OCI-LY3 (cell line): Measurements from ENCODE around the gene ITGA11.

ENCODE experiments used
- H2AFZ ChIP-seq: fragments of 200-600, 300-600 bp; shearing (Covaris generic); 2 replicates; pipeline ENCODE4 v1.6.0; 2014; ENCODE audit warnings: antibody characterized with exemption, low read depth, low read length
- H3K27ac ChIP-seq: fragments of 200-600, 300-600 bp; sonication (generic); 2 replicates; pipeline ENCODE4 v1.5.1; 2014; ENCODE audit warnings: mild to moderate bottlenecking, low read length, moderate library complexity, mixed read lengths
- H3K27me3 ChIP-seq: fragments of 200-600, 300-600 bp; sonication (generic); 2 replicates; pipeline ENCODE4 v1.6.1; 2014; ENCODE audit warnings: low read depth, low read length, mixed read lengths
- H3K36me3 ChIP-seq: fragments of 200-600, 300-600 bp; sonication (generic); replicated peaks from 2 replicates; pipeline ENCODE3; 2014; ENCODE audit warnings: low read depth, low read length, mixed read lengths
- H3K4me1 ChIP-seq: fragments of 300-600, 200-600 bp; sonication (generic); 2 replicates; pipeline ENCODE4 v1.6.1; 2014; ENCODE audit warnings: low read length, mixed read lengths
- H3K4me2 ChIP-seq: fragments of 200-600, 300-600 bp; sonication (generic); 2 replicates; pipeline ENCODE4 v1.6.1; 2014; ENCODE audit warnings: low read length, mixed read lengths
- H3K4me3 ChIP-seq: fragments of 300-600, 200-600 bp; sonication (generic); 2 replicates; pipeline ENCODE4 v1.5.1; 2014; ENCODE audit warnings: antibody characterized with exemption, mild to moderate bottlenecking, low read length, moderate library complexity
- H3K79me2 ChIP-seq: fragments of 300-600, 200-600 bp; shearing (Covaris generic); 2 replicates; pipeline ENCODE4 v1.6.1; 2014; ENCODE audit warnings: mild to moderate bottlenecking, low read length, mixed read lengths
- H3K9ac ChIP-seq: fragments of 300-600, 200-600 bp; shearing (Covaris generic); 2 replicates; pipeline ENCODE4 v1.6.0; 2014; ENCODE audit warnings: mild to moderate bottlenecking, low read length, moderate library complexity
- H3K9me3 ChIP-seq: fragments of 200-600, 300-600 bp; shearing (Covaris generic); 2 replicates; pipeline ENCODE4 v1.6.1; 2014; ENCODE audit warnings: low read length, mixed read lengths; ENCODE audit not compliant: insufficient read depth
- H4K20me1 ChIP-seq: fragments of 200-600, 300-600 bp; sonication (generic); 2 replicates; pipeline ENCODE4 v1.6.1; 2016; ENCODE audit warnings: low read length, mixed read lengths; ENCODE audit not compliant: insufficient read depth
- CTCF ChIP-seq: fragments of 200-600, 300-600 bp; sonication (generic); IDR thresholded peaks from 2 replicates; pipeline ENCODE4 v1.5.1; 2014; ENCODE audit warnings: antibody characterized with exemption, low read length, low read depth
- EZH2phosphoT487 ChIP-seq: fragments of 200-600 bp; shearing (Covaris generic); IDR thresholded peaks from 2 replicates; pipeline ENCODE4 v1.6.1; 2018; ENCODE audit warnings: antibody characterized with exemption, mixed run types, low read depth

The ITGA11 gene

GRCh38 chr15:68432441-68433064 lies 590 bp upstream of the ITGA11 start:
- no peak overlapping the region for H3K27ac ChIP-seq
- TF ChIP-seq CTCF (no peak), EZH2phosphoT487 (no peak)
- peaks cover 33% of the 10 kb centered on the region for H3K27me3 ChIP-seq
- no peak overlapping the region for H3K4me3 ChIP-seq
- no peak overlapping the region for H3K9ac ChIP-seq
- H3K36me3 ChIP-seq, result no peaks in the 10 kb centered on the region
- H3K9me3 ChIP-seq, result no peaks in the 10 kb centered on the region
- H3K4me1 ChIP-seq, result peaks cover 2% of the 10 kb centered on the region
- no peaks in the 10 kb centered on the region for H3K79me2 ChIP-seq
- H3K4me2 ChIP-seq, result no peak overlapping the region
- H2AFZ ChIP-seq, result no peak overlapping the region
- H4K20me1 ChIP-seq, result no peaks in the 10 kb centered on the region

- H3K9ac ChIP-seq, result no peak overlapping the region
- no peaks in the 10 kb centered on the region for H4K20me1 ChIP-seq
- no peaks in the 10 kb centered on the region for H3K36me3 ChIP-seq
- H3K4me2 ChIP-seq, result no peak overlapping the region
- no peak overlapping the region for H2AFZ ChIP-seq
- peaks cover 9% of the 10 kb centered on the region for H3K4me1 ChIP-seq
- no peak overlapping the region for H3K27ac ChIP-seq
- H3K9me3 ChIP-seq, result no peaks in the 10 kb centered on the region
- TF ChIP-seq CTCF, result no peak
- TF ChIP-seq EZH2phosphoT487, result no peak
- H3K79me2 ChIP-seq, result no peaks in the 10 kb centered on the region
- peaks cover 25% of the 10 kb centered on the region for H3K27me3 ChIP-seq
- H3K4me3 ChIP-seq, result no peak overlapping the region
Observed at GRCh38 chr15:68431037-68431791, 749 bp downstream of the ITGA11 start.

GRCh38 chr15:68430471-68431036 lies 1.4 kb downstream of the ITGA11 start:
- Histone ChIP-seq H3K4me1 (peaks cover 9% of the 10 kb centered on the region), H2AFZ (no peak overlapping the region), H4K20me1 (no peaks in the 10 kb centered on the region), H3K4me3 (no peak overlapping the region), H3K9me3 (no peaks in the 10 kb centered on the region), H3K27me3 (peaks cover 20% of the 10 kb centered on the region), H3K36me3 (no peaks in the 10 kb centered on the region), H3K4me2 (no peak overlapping the region), H3K27ac (no peak overlapping the region), H3K9ac (no peak overlapping the region), H3K79me2 (no peaks in the 10 kb centered on the region)
- TF ChIP-seq EZH2phosphoT487 (no peak), CTCF (no peak)

- Histone ChIP-seq H3K4me2 (no peak overlapping the region), H3K27ac (no peak overlapping the region), H3K9ac (no peak overlapping the region), H3K79me2 (no peaks in the 10 kb centered on the region), H3K4me1 (peaks cover 9% of the 10 kb centered on the region), H3K36me3 (no peaks in the 10 kb centered on the region), H3K4me3 (no peak overlapping the region), H4K20me1 (no peaks in the 10 kb centered on the region), H3K27me3 (peaks cover 14% of the 10 kb centered on the region), H3K9me3 (no peaks in the 10 kb centered on the region), H2AFZ (no peak overlapping the region)
- TF ChIP-seq CTCF (no peak), EZH2phosphoT487 (no peak)
Observed at GRCh38 chr15:68429691-68430470, 2.1 kb downstream of the ITGA11 start.
